Lower leg skin (tissue), 4 donors: ENCODE measurements around the gene DOC2A. TPM values are rescaled to one million over a fixed set of nuclear protein-coding genes. Genes with fewer than 3 reads are reported as not detected.

Experiments
- DNase-seq, 2 donors: peaks; one replicate each; pipeline ENCODE4 v3.0.0-alpha.2; 2019; ENCODE audit warnings: low spot score in 2 of 2
- H3K4me3 ChIP-seq: fragments of 200-600 bp; sonication (generic); 2 replicates; pipeline ENCODE4 v1.5.1; 2017; ENCODE audit warnings: mild to moderate bottlenecking, low read depth; ENCODE audit not compliant: poor library complexity, severe bottlenecking
- POLR2A ChIP-seq, 2 donors: fragments of 450-650 bp; IDR thresholded peaks; one replicate each; pipeline ENCODE4 v1.6.1; 2016 to 2017; ENCODE audit warnings: antibody characterized with exemption in 2 of 2, mild to moderate bottlenecking in 1 of 2, moderate library complexity in 1 of 2
- WGBS, 2 donors: methylation state at CpG; one replicate each; pipeline ENCODE4 v1.1.5; 2018; 5-methylcytosine and 5-hydroxymethylcytosine counted together
- intact Hi-C: fragments of 100-400 bp; cut with DNase I; formaldehyde crosslinking; loops from one replicate; pipeline ENCODE4 v1.15.0; 2023; ENCODE audit warnings: low total_unique reads
- total RNA-seq, 4 donors: library from RNA; depleted of rRNA; stranded (reverse); fragments of >200 nt; gene quantifications; one replicate each; pipeline ENCODE4 v1.1.0, GENCODE V29; 2016
- TF ChIP-seq, protein P1 (sequence below), 3 donors: fragments of 450-650 bp; IDR thresholded peaks; one replicate each; pipeline ENCODE4 v1.5.1; 2016; ENCODE audit warnings: antibody characterized with exemption in 3 of 3, mild to moderate bottlenecking in 3 of 3, moderate library complexity in 2 of 3

DOC2A gene
- total RNA-seq: 1 to 10 TPM in 1 of 4 donors, under 1 TPM in 2, not detected in 1; 0.21 to 2.6 (median 0.69) TPM

- TF ChIP-seq, protein P1, sequence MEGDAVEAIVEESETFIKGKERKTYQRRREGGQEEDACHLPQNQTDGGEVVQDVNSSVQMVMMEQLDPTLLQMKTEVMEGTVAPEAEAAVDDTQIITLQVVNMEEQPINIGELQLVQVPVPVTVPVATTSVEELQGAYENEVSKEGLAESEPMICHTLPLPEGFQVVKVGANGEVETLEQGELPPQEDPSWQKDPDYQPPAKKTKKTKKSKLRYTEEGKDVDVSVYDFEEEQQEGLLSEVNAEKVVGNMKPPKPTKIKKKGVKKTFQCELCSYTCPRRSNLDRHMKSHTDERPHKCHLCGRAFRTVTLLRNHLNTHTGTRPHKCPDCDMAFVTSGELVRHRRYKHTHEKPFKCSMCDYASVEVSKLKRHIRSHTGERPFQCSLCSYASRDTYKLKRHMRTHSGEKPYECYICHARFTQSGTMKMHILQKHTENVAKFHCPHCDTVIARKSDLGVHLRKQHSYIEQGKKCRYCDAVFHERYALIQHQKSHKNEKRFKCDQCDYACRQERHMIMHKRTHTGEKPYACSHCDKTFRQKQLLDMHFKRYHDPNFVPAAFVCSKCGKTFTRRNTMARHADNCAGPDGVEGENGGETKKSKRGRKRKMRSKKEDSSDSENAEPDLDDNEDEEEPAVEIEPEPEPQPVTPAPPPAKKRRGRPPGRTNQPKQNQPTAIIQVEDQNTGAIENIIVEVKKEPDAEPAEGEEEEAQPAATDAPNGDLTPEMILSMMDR (IDR thresholded peaks at IDR 0.05): no peak
- no peak for TF ChIP-seq POLR2A (IDR thresholded peaks at IDR 0.05)
- WGBS, 2 donors: 0 to 1% methylated on average over 6 to 54 of the region's 99 CpGs
These were observed at the start of gene DOC2A for GRCh38 chr16:30010844-30011713. Gene DOC2A, minus strand, starts transcription at chr16:30011027. Its CDS starts 805 bp downstream, at chr16:30010222.

DNA sequence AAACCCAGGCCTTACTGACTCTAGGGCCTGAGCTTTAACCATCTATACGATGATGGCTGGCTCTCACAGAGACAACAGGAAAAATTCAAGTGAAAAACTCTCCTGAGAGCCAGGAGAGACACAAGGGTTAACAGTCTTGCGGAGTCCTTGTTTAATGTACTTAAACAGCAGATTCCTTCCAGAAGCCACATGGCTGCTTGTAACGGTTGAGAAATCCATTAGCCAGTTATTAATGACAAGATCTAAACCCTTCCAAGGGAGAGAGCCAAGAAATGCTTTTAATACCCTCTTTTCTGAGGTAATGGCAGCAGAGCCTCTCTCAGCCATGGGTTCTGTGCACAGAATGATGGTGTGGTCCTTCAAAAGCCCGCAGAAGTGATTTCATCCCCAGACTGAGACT lies 49.5 kb upstream of the DOC2A start:
- TF ChIP-seq, protein P1 (IDR thresholded peaks at IDR 0.05): no peak
- TF ChIP-seq POLR2A (IDR thresholded peaks at IDR 0.05): no peak
- no peak overlapping the region for H3K4me3 ChIP-seq
- intact Hi-C loops: loop anchor here (5.0 kb wide), 1 partner anchor 98 kb away; the partner anchor contains the start of gene TMEM219
- no peak for DNase-seq
- WGBS, 2 donors: 74 to 81% methylated on average over 4 of the region's 4 CpGs

More at GRCh38 chr16:30010844-30011713, at the start of gene DOC2A:
- no peak within 1 kb of the TSS for H3K4me3 ChIP-seq
- no peak for DNase-seq
- intact Hi-C loops: no loop called here

GRCh38 chr16:30054959-30055553 lies 44.2 kb upstream of the DOC2A start:
- intact Hi-C loops: no loop called here
- 32 to 40% methylated on average over 10 of the region's 10 CpGs for WGBS, 2 donors

DNA sequence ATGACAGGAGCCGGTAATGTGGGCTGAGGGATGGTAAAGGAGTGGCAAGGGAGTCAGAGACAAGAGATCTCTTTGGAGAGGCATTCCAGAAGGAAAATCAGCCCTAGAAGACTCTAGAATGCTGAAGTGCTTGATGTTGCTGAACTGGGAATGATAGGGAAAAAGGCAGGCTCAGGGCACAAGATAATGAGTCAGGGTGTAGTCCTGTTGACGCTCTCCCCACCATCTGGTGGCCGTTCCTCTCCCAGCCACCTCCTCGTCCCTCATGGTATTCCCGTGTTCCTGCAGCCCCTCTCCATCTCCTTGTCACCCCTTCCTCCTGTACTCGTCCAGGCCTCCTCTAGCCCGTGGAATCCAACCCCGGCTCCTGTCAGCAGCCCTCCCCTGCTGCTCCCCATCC lies 43.6 kb upstream of the DOC2A start:
- no peak overlapping the region for H3K4me3 ChIP-seq
- no peak for TF ChIP-seq POLR2A (IDR thresholded peaks at IDR 0.05)
- TF ChIP-seq, protein P1 (IDR thresholded peaks at IDR 0.05): no peak
- intact Hi-C loops: no loop called here
- 76 to 80% methylated on average over 8 of the region's 8 CpGs for WGBS, 2 donors
- no peak for DNase-seq

More at GRCh38 chr16:30054959-30055553, 44.2 kb upstream of the DOC2A start:
- H3K4me3 ChIP-seq: no peak overlapping the region
- DNase-seq: no peak
- no peak for TF ChIP-seq POLR2A (IDR thresholded peaks at IDR 0.05)

DNA sequence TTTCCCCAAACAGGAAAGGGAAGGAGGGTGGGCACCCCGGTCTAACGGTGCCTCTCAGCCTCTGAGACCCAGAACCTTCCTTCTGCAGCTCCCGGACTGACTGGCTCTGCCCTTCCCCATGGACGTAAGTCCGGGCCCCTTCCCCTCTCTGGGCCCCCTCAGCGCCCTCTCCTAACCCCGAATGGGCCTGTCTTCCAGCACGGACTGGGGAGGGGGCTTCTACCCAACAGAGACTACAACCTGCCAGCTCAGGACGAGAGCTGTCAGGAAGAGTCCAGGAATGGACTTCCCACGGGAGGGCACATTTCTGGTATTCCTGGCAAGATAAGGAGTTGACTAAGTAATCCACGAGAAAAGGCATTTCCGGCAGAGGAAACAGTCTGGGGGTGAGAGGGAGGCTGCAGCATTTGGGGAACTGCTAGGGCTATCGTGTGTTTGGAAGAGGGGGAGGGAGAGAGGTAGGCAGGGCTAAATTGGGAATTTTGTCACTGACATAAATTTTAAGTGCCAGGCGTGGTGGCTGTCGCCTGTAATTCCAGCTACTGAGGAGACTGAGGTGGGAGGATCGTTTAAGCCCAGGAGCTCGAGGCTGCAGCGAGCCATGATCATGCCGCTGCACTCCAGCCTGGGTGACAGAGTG lies 42.7 kb upstream of the DOC2A start:
- intact Hi-C loops: no loop called here
- WGBS, 2 donors: 2 to 8% methylated on average over 19 of the region's 19 CpGs
- no peak for TF ChIP-seq POLR2A (IDR thresholded peaks at IDR 0.05)
- TF ChIP-seq, protein P1 (IDR thresholded peaks at IDR 0.05): no peak
- no peak for DNase-seq
- peak overlapping the region; percentile 50 for H3K4me3 ChIP-seq
